GM20000 (cell line): ENCODE data around the gene NECTIN3.

Source experiments
- DNase-seq: peaks from one replicate; pipeline ENCODE4 v3.0.0; 2012; ENCODE audit warnings: low spot score
- CTCF ChIP-seq: IDR thresholded peaks from 2 replicates; pipeline ENCODE4 v1.5.1; 2012; ENCODE audit warnings: mild to moderate bottlenecking, control low read depth; ENCODE audit errors: extremely low read depth, missing control alignments

NECTIN3 gene

DNA sequence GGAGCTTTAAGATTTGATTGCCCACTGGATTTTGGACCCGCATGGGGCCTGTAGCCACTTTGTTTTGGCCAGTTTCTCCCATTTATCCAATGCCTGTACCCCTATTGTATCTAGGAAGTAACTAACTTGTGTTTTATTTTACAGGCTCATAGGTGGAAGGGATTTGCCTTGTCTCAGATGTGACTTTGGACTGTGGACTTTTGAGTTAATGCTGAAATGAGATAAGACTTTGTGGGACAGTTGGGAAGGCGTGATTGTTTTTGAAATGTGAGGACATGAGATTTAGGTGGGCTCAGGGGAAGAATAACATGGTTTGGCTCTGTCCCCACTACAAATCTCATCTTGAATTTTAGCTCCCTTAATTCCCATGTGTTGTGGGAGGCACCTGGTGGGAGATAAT is 30.7 kb upstream of the NECTIN3 start:
- no peak for TF ChIP-seq CTCF
- DNase-seq = no peak

DNA sequence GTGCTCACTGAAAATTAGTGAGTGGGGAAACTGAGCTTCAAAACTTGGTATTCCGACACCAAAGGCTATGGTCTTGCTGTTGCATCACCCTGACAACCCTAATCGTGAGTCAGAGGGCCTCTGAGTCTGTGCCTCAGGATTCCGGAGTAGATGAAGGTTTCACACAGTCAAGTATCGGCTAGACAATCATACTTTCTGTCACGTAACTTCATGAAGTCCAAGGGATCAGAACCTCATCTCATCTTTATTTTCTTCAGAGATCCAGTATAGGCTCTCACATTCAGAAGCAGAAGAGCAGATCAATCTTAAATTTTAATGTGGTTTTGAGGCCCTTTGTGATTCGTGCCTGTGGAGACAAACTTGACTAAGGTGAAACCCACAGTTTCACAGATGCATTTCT is 26.1 kb upstream of the NECTIN3 start:
- no peak for TF ChIP-seq CTCF
- no peak for DNase-seq

- no peak for TF ChIP-seq CTCF
- no peak for DNase-seq
Measured at GRCh38 chr3:111047042-111047441, 24.6 kb upstream of the NECTIN3 start.

DNA sequence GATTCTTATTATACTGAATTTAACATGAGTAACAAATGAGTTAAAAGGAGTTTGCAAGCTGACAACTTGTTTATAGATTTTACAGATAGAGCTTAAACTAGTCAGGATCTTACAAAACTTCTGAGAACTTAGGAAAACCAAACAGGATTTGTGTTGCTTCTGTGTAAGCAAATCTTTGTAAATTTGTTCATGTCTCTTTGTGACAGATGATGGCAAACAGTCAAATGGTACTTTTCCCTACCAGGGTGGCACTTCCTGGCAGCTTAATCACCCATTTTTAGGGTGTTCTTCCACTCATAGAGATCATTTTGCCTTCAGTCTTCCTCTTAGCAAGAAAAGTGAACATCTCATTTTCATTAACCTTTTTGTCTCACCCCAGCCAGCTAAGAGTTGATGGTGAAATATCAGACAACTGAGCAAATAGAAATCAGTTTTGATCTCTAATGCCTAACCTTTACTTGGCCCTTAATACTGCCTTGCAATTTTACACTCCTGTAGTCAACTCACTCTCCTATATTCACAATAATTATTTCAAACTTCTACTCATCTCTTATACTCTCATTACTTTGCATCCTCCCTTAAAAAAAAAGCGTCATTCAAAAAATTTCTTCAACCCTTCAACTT is 23.7 kb upstream of the NECTIN3 start:
- no peak for DNase-seq
- no peak for TF ChIP-seq CTCF

GRCh38 chr3:111051354-111051753 is 20.3 kb upstream of the NECTIN3 start:
- no peak for TF ChIP-seq CTCF
- no peak for DNase-seq

GRCh38 chr3:111068574-111068973 is 3.0 kb upstream of the NECTIN3 start:
- no peak for DNase-seq
- TF ChIP-seq CTCF = no peak

DNA sequence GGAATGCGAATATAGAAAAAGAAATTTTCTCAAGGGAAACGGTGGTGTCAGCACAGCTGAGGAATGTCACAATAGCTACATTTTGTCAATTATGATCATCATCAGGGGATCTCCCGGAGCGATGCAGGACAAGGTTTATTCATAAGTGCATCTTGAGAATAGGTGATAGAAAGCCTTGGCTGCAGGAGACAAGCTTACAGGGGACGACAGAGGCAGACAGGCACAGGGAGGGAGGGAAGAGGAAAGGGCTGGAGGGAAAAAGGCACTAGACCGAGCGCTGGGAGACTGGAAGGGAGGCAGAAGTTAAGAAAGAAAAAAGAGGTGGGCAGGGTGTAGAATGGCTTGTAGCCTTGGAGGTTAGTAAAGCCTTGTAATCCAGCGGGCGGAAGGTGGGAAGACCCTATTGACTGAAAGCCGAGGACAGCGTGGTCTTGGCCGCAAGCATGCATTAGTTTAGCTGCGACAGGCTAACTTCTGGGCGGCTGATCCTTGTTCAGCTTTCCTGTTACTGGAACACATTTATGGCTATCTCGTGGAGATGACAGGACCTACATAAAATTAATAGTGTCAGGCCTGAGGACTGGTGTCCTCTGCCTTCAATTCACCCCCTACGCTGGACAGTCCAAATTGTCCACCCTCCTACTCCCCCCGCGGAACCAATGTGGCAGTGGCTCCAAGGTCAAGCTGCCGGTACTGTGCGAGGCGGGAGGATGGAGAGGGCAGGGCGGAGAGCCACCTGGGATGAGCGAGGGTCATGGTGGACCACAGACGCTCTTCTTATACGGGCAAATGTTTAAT is 1.4 kb upstream of the NECTIN3 start:
- no peak for TF ChIP-seq CTCF
- DNase-seq = no peak
